Activated CD4-positive, alpha-beta memory T cell treated with anti-CD3 and anti-CD28 coated beads, Interleukin-2, amount 10 ng/mL, durations not matched to agents 7 days and 5 days (primary cell): ENCODE data around the gene NOP53. TPM values are rescaled to one million over a fixed set of nuclear protein-coding genes. Genes with fewer than 3 reads are reported as not detected.

ENCODE experiments used
- total RNA-seq, 2 experiments: library from RNA; stranded (reverse); gene quantifications; one replicate each; pipeline ENCODE4 v1.2.3, GENCODE V29; 2021

NOP53 gene
- total RNA-seq, 2 experiments from 2014 or later: 257 to 271 TPM

Other genes with a start within 250 kb of the NOP53 start
- gene NAPA, start 230.5 kb upstream of the NOP53 start, total RNA-seq: 100 to 1,000 TPM; 117 to 119 TPM
- under 1 TPM; 0.15 to 0.20 TPM for gene ZNF541, start 172.4 kb upstream of the NOP53 start, total RNA-seq
- 10 to 100 TPM; 20.2 to 23.3 TPM for gene BICRA, start 136.4 kb upstream of the NOP53 start, total RNA-seq
- gene EHD2, start 32.1 kb upstream of the NOP53 start, total RNA-seq: not detected
- 100 to 1,000 TPM; 110 to 120 TPM for gene SELENOW, start 33.2 kb downstream of the NOP53 start, total RNA-seq
- not detected for gene TPRX1, start 59.0 kb downstream of the NOP53 start, total RNA-seq
- gene CRX, start 76.4 kb downstream of the NOP53 start, total RNA-seq: not detected
- gene TPRX2, start 113.7 kb downstream of the NOP53 start, total RNA-seq: not detected
- not detected for gene SULT2A1, start 140.8 kb downstream of the NOP53 start, total RNA-seq
- gene BSPH1, start 246.6 kb downstream of the NOP53 start, total RNA-seq: not detected
- gene ELSPBP1, start 249.1 kb downstream of the NOP53 start, total RNA-seq: not detected